ENCODE results near the gene CILP2.

CILP2 gene

GRCh38 chr19:19563348-19563848 lies 25.3 kb downstream of the CILP2 start:
- no peak for DNase-seq (ENCODE audit: low spot score)

- no peak for DNase-seq (ENCODE audit: low spot score)
Measured at GRCh38 chr19:19566306-19566705, 28.2 kb downstream of the CILP2 start.

GRCh38 chr19:19567391-19567790 lies 29.3 kb downstream of the CILP2 start:
- DNase-seq (ENCODE audit: low spot score), result no peak

GRCh38 chr19:19568802-19569756 lies 31.0 kb downstream of the CILP2 start:
- DNase-seq (ENCODE audit: low spot score), result no peak

GRCh38 chr19:19570571-19570970 lies 32.5 kb downstream of the CILP2 start:
- DNase-seq (ENCODE audit: low spot score), result no peak

GRCh38 chr19:19571071-19571786 lies 33.2 kb downstream of the CILP2 start:
- no peak for DNase-seq (ENCODE audit: low spot score)

DNA sequence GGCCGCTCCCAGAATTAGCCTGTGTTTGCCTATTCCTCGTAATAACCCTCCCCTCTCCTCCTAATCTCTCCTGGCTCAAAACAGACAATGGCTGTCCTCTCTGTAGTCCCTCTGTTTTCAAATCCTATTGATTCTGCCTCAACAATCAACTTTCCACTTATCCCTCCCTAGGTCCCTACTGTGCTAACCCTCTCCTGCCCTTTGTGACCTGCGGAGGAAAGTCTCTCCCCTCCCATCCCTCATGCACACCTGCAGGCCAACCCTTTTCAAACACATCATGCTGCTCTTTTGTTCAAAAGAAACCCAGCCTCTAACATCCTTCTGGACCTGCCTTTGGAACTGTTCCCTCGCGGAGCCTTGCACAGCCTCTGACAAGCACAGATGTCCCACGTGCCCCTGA lies 37.3 kb downstream of the CILP2 start:
- no peak for DNase-seq (ENCODE audit: low spot score)

- no peak for DNase-seq (ENCODE audit: low spot score)
Measured at GRCh38 chr19:19578252-19578651, 40.2 kb downstream of the CILP2 start.

GRCh38 chr19:19579533-19580361 lies 41.7 kb downstream of the CILP2 start:
- no peak for DNase-seq (ENCODE audit: low spot score)

GRCh38 chr19:19580418-19580817 lies 42.4 kb downstream of the CILP2 start:
- no peak for DNase-seq (ENCODE audit: low spot score)

- no peak for DNase-seq (ENCODE audit: low spot score)
Measured at GRCh38 chr19:19581391-19581790, 43.3 kb downstream of the CILP2 start.

DNA sequence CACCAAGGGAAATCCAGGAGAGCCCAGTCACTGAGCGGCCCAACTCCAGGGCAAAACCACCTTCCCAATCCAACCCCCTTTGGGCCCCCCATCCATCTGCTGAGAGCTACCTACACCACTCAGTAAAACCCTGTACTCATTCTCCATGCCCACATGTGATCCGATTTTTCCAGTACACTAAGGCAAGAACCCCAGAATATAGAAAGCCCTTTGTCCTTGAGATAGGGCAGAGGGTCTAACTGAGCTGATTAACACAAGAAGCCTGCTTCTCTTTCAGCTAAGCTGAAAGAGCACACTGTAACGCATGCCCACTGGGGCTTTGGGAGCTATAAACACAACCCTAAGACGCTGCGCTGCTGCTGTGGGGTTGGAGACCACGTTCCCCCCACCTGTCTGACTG lies 44.4 kb downstream of the CILP2 start:
- DNase-seq (ENCODE audit: low spot score), result no peak

DNA sequence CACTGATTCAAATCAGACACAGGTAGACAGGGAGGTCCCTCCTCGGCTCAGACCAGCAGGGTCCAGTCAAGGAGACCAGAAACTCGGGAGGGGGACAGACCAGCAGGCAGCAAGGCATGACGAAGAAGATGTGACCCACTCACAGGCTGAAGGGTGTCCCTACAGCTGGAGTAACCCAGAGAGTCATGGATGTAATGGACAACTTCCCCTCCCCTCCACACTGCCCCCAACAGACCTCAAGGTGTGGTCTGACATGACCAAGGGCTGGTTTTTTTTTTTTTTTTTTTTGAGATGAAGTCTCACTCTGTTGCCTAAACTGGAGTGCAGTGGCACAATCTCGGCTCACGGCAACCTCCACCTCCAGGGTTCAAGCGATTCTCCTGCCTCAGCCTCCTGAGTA lies 46.3 kb downstream of the CILP2 start:
- no peak for DNase-seq (ENCODE audit: low spot score)

GRCh38 chr19:19587771-19588170 lies 49.7 kb downstream of the CILP2 start:
- DNase-seq (ENCODE audit: low spot score), result no peak

- no peak for DNase-seq (ENCODE audit: low spot score)
Measured at GRCh38 chr19:19588546-19588945, 50.5 kb downstream of the CILP2 start.

- DNase-seq (ENCODE audit: low spot score), result peak; percentile 74
Measured at GRCh38 chr19:19591133-19591825, 53.2 kb downstream of the CILP2 start.

DNA sequence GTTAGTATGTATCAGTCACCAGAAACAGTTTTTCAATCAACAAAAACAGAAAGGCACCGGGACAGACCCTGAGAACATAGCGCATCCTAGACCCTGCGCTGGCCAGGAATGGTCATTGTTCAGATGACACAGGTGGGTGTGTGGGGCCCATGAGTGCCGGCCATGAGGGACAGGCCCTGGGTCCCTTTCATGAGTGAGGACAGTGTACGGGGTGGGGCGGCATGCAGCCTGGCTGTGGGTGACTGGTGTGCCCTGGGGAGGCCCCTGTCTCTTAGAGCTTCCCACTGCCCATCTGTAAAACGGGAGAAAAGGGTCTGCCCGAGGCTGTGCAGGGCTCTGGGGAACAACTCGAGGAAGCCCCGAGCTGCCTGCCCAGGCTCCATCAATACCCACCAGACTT lies 54.6 kb downstream of the CILP2 start:
- no peak for DNase-seq (ENCODE audit: low spot score)

GRCh38 chr19:19594381-19594780 lies 56.3 kb downstream of the CILP2 start:
- no peak for DNase-seq (ENCODE audit: low spot score)

DNA sequence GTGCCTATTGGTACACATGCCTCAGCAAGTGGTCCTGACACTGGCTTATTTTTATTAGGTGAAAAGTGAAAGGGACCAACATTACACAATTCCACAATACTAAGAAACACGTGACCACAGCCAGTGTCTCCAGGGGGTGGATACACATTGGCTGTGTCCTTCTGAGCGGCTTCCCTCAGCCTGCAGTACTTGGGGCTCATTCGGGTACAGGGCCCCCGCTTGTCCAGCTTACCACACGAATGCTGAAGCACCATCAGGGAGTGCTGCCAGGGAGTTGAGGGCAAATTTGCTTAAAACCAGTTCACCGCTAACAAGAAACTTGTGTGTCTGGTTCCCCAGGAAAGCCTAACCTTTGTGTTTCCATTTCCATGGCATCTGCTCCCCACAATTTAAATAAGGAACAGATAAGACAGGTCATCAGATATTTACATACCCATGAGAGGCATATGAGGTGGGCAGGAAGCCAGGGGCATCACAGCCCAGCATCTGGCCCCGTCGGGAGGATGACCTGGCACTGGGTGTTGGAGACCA lies 57.2 kb downstream of the CILP2 start:
- DNase-seq (ENCODE audit: low spot score), result no peak

Data from SW480 (cell line).